HG02623 (cell line): ENCODE measurements around the gene COMMD6.
"Not testable (repeated sequence)": the region's sequence is repeated elsewhere in the genome, so short reads cannot be mapped to it uniquely, and the experiment has no call there.

ENCODE experiments used
- ATAC-seq: cut with Tn5 transposase; IDR thresholded peaks from one replicate; pipeline ENCODE4 v1.9.1; 2021; ENCODE audit warnings: moderate library complexity; ENCODE audit not compliant: unreplicated experiment

Gene COMMD6

GRCh38 chr13:75537401-75538365 is at the start of gene COMMD6:
TSS of gene COMMD6 (minus strand) at chr13:75537841. CDS start at chr13:75537805, 36 bp downstream.
- ATAC-seq: peak; percentile 96

DNA sequence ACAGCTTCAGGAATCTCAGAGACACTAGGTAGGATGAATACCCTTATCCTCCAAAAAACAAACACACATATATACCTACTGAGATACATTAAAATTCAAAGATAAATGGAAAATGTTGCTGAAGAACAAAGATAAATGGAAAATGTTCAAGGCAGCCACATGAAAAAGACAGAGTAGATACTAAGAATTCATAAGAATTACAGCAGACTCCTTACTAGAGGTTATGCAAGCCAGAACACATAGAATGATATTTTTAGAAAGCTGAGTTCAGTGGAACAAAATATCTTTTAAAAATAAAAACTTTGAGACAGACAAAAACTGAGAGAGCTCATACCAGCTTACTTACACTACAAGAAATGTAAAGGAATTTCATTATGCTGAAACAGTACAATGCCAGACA is 47.5 kb upstream of the COMMD6 start:
- ATAC-seq: no peak

- no peak for ATAC-seq
Observed at GRCh38 chr13:75583091-75583490, 45.5 kb upstream of the COMMD6 start.

DNA sequence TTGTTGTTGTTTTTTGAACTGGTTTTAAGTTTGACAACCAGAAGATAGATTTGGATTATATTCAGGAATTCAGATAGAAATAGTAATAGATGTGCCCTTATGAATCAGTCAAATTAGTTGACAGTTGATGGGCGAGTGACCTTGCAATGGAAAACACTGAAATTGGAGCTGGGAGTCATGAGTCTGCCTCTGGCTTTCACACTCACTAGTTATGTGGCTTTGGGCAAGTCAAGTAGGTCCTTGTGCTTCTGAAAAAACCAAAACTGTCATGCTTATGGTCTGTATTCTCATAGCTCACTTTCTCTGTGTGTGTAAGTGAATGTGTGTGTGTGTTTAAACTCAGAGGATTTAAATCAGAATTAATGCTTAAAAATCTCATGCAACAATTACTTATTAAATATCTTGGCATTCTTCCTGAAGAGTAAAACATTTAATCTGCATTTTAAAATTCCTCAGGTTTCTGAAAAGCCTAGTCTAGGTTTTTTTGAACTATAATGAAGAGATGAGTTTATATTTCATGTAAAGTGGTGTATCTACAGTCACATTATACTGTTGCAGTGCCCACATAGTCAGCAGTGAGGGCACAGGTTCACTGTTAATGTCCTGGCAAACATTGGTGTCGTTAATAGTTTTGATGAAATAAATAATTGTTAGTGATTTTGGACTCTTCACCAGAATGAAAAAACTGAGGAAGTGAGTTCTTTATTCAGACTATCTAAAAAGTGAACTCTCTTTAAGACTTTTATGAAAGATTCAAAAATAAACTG is 44.4 kb upstream of the COMMD6 start:
- ATAC-seq: no peak

DNA sequence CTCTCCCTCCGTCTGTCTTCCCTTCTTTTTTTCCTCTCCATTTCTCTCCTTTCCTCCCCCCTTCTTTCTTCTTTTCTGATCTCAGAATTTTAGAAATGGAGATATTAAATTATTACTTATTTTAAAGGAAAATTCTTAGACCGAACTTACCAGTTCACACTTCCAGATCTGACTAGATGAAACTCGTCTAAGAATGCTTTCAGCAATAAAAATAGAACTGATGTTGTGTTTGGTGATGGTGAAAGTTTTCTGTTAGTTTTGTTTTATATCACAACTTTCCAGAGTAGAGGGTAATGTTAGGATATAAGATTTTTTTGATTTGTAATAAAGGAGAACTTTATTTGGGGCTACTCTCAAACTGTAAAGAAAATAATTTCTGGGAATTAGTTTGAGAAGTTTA is 41.9 kb upstream of the COMMD6 start:
- no peak for ATAC-seq

GRCh38 chr13:75569576-75569975 is 31.9 kb upstream of the COMMD6 start:
- no peak for ATAC-seq

DNA sequence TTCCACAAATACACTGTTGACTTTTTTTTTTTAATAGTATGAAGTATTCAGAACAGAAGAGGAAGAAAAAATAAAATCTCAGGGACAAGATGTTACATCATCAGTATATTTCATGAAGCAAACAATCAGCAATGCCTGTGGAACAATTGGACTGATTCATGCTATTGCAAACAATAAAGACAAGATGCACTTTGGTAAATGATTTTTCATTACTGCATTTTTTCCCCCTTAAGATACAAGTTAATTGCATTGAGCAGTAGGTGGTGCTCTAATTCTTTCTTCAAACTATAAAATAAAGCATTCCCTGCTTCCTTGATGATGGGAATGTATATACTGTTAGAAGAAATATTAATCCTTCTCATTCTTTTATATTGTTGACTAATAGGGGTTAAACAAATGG is 29.0 kb upstream of the COMMD6 start:
- no peak for ATAC-seq

DNA sequence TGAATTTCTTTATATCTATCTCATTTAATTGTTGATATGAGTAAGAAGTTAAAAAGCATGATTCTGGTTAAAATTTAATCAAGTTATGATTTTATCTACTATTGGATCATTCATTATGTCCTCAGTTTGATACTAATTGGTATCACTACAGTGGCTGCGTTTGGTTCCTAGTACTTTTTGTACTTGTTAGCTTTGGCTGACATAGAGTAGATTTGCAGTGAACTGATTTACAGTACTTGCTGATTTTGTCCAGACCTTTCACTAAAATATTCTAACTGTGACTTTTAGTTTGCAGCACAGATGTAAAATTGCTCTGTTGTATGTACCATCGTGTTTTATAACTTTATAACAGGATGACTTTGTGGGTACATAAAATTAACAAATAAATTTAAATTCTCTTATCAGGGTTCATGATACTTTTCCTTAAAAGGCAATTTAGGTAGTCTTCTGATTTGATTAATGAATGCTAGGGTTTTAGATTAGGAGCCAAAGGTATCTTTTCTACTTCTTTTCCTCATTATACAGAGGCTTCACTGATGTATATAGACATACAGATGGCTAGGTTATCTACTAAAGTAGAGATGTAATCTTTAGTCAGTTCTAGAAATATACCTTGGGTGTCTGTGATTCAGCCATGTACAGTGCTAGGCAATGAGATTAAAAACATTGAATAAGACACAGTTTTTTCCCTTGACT is 20.7 kb upstream of the COMMD6 start:
- no peak for ATAC-seq

DNA sequence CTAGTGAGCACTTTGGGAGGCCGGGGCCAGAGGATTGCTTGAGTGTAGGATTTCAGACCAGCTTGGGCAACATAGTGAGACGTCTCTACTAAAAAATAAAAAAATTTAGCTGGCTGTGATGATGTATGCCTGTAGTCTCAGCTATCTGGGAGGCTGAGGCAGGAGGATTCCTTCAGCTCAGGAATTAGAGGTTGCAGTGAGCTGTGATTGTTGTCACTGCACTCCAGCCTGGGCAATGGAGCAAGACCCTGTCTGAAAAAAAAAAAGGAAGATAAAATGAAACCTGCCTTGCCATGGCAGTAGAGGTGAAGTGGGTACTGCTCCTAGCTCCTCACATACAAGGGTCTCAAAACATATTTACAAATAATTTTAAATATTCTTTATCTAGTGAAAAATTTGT is 19.3 kb upstream of the COMMD6 start:
- ATAC-seq: no peak

GRCh38 chr13:75555836-75556235 is 18.2 kb upstream of the COMMD6 start:
- no peak for ATAC-seq

DNA sequence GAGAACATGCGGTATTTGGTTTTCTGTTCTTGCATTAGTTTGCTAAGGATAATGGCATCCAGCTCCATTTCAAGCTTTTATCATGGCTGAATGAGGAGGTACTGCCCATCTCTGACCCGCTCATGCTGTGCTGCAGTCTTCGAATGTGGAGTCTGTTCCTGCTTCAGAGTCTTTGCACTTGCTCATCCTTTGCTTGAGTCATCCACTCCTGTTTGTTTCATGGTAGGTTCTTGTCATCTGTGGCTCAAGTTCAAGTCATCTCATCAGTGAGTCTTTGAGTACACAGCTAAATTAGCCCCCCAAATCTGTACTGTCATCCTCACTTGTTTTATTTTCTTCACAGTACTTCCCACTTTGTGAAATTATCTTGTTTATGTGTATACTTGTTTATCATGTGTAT is 17.3 kb upstream of the COMMD6 start:
- no peak for ATAC-seq

GRCh38 chr13:75554464-75554863 is 16.8 kb upstream of the COMMD6 start:
- no peak for ATAC-seq

GRCh38 chr13:75550159-75550567 is 12.5 kb upstream of the COMMD6 start:
- no peak for ATAC-seq

GRCh38 chr13:75549262-75550158 is 11.9 kb upstream of the COMMD6 start, which contains the start of gene UCHL3:
TSS of gene UCHL3 (plus strand) at chr13:75549791. CDS start at chr13:75549821, 30 bp downstream.
- peak; percentile 96 for ATAC-seq

GRCh38 chr13:75547917-75548316 is 10.3 kb upstream of the COMMD6 start:
- ATAC-seq: no peak

- not testable (repeated sequence) for ATAC-seq
Observed at GRCh38 chr13:75545386-75545785, 7.7 kb upstream of the COMMD6 start.

- no peak for ATAC-seq
Observed at GRCh38 chr13:75544681-75545330, 7.2 kb upstream of the COMMD6 start.

GRCh38 chr13:75541961-75542360 is 4.3 kb upstream of the COMMD6 start:
- no peak for ATAC-seq

DNA sequence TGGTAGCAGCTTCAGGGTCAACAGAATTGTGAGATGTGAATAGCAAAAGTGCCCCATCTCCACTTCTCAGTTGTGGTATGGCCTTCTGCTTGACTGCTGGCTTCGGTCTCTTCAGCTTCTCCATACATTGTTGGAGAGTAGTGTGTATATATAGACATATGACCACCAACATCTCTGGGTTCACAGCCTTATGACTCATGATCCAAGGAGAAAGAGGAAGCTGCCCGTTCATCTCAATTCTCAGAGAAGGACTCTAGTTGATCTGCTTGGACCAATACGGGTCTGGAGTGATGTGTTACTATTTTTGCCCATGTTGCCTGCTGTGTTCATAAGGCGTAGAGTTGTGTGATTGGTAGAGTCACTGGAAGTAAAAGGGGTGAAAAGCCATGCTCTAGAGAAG is 3.6 kb upstream of the COMMD6 start:
- ATAC-seq: no peak

DNA sequence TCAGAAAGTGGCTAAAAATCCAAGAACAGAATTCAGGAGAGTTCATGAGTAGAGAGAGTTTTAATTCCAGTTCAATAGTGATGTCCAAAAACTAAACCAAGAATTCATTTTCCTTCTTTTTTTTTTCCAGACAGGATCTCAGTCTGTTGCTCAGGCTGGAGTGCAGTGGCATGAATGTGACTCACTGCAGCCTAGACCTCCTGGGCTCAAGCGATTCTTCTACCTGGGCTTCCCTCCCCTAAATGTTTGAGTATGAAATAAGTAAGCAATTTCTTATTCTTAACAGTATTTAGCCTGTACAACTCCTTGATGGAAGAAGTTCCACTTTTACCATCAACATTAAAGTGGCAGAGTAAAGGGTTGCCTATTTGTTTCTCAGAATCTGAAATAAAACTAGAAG is 3.8 kb downstream of the COMMD6 start:
- ATAC-seq: no peak
